ENCODE data around the gene SPACA7. TPM values are rescaled to one million over a fixed set of nuclear protein-coding genes. Genes with fewer than 3 reads are reported as not detected.

The SPACA7 gene
- total RNA-seq, 1 experiment from 2014 or later, result not detected

GRCh38 chr13:112466132-112467058 is 90.2 kb downstream of the SPACA7 start:
- no peak overlapping the region for H3K4me3 ChIP-seq (replicated peaks in 1 of 2; ENCODE audit: low read depth in 1 of 2, low read length in 2 of 2)
- H3K9me2 ChIP-seq (ENCODE audit: insufficient read depth), result no peaks in the 10 kb centered on the region
- RAD21 ChIA-PET (ENCODE audit: low non-redundant PET in 1 of 2, low total read pairs in 2 of 2, uncharacterized antibody in 2 of 2, unreplicated experiment in 2 of 2), result no interaction called here
- no peaks in the 10 kb centered on the region for H3K4me1 ChIP-seq (ENCODE audit: control insufficient read depth in 1 of 2, insufficient read depth in 2 of 2, low read length in 2 of 2)
- no peak for ATAC-seq
- no peaks in the 10 kb centered on the region for H3K9me3 ChIP-seq (ENCODE audit: control insufficient read depth in 1 of 2, insufficient read depth in 1 of 2, low read depth in 1 of 2, low read length in 2 of 2)
- no peak overlapping the region for H3K9ac ChIP-seq (ENCODE audit: low read length)
- H3K27ac ChIP-seq (ENCODE audit: low read depth, low read length), result no peak overlapping the region
- no peaks in the 10 kb centered on the region for H3K36me3 ChIP-seq (ENCODE audit: control insufficient read depth in 1 of 2, insufficient read depth in 2 of 2, low read length in 2 of 2)
- H3K27me3 ChIP-seq (ENCODE audit: insufficient read depth, low read length), result no peaks in the 10 kb centered on the region
- H3K4me2 ChIP-seq (ENCODE audit: low read length), result no peak overlapping the region
- CTCF ChIA-PET, result no interaction called here
- H4K20me1 ChIP-seq (ENCODE audit: insufficient read depth), result no peaks in the 10 kb centered on the region
- no peak for TF ChIP-seq SRF (IDR thresholded peaks at IDR 0.05; ENCODE audit: low read depth)
- TF ChIP-seq POLR2A (IDR thresholded peaks at IDR 0.05; ENCODE audit: borderline replicate concordance, extremely low read depth, insufficient read depth, insufficient read length), result no peak
- TF ChIP-seq EGR1 (IDR thresholded peaks at IDR 0.05; ENCODE audit: low read depth), result no peak
- TF ChIP-seq CTCF (IDR thresholded peaks at IDR 0.05 in 2 of 3, conservative IDR thresholded peaks at IDR 0.05 in 1 of 3; ENCODE audit: borderline replicate concordance in 1 of 3, insufficient read depth in 1 of 3, low read depth in 2 of 3, low read length in 2 of 3), result no peak
- no peak for TF ChIP-seq TCF7L2 (IDR thresholded peaks at IDR 0.05; ENCODE audit: borderline replicate concordance, extremely low read depth, insufficient read depth, insufficient read length)
- TF ChIP-seq ELF1 (IDR thresholded peaks at IDR 0.05; ENCODE audit: borderline replicate concordance, low read depth), result no peak
- no peak for TF ChIP-seq ZBTB33 (IDR thresholded peaks at IDR 0.05; ENCODE audit: extremely low read depth, insufficient replicate concordance, low read length)
- no peak for TF ChIP-seq JUND (IDR thresholded peaks at IDR 0.05)
- TF ChIP-seq CBX3 (IDR thresholded peaks at IDR 0.05; ENCODE audit: low read depth), result no peak
- TF ChIP-seq ZNF274 (IDR thresholded peaks at IDR 0.05; ENCODE audit: low read depth, low read length), result no peak
- TF ChIP-seq CEBPB (IDR thresholded peaks at IDR 0.05; ENCODE audit: low read depth), result no peak
- no peak for TF ChIP-seq EZH2phosphoT487 (IDR thresholded peaks at IDR 0.05; ENCODE audit: borderline replicate concordance)
- TF ChIP-seq RAD21 (IDR thresholded peaks at IDR 0.05; ENCODE audit: low read depth), result no peak
- TF ChIP-seq POLR2AphosphoS5 (IDR thresholded peaks at IDR 0.05; ENCODE audit: low read depth, low read length), result no peak
- TF ChIP-seq EZH2 (IDR thresholded peaks at IDR 0.05), result no peak
- no peak for TF ChIP-seq SIN3A (IDR thresholded peaks at IDR 0.05; ENCODE audit: low read depth)
- no peak for TF ChIP-seq ZFX (IDR thresholded peaks at IDR 0.05)
- no peak overlapping the region for H2AFZ ChIP-seq (ENCODE audit: low read depth, low read length, poor library complexity, severe bottlenecking)
- intact Hi-C loops (cut with micrococcal nuclease), result no loop called here
- no TSS peak for BruUV-seq (replicated peaks)
- no peak for DNase-seq (ENCODE audit: low read depth, low spot score)
- H3K79me2 ChIP-seq (ENCODE audit: insufficient read depth, low read length), result no peaks in the 10 kb centered on the region
- POLR2A ChIA-PET, result no interaction called here

All from HCT116 (cell line).